ENCODE data around the gene DOCK8. TPM values are rescaled to one million over a fixed set of nuclear protein-coding genes. Genes with fewer than 3 reads are reported as not detected.

Gene DOCK8
- total and polyA plus RNA-seq, 2 of the 13 experiments (the other 11 are each of a cell fraction or from before 2014, with no cell fraction given): 0.28 to 0.38 TPM

GRCh38 chr9:357560-357959 lies 142.9 kb downstream of the DOCK8 start:
- no peak overlapping the region for H3K27ac ChIP-seq (ENCODE audit: extremely low read length, insufficient read depth, low read length)
- no peak overlapping the region for H2AFZ ChIP-seq (ENCODE audit: low read length)
- H3K4me1 ChIP-seq (ENCODE audit: insufficient read depth, low read length): no peaks in the 10 kb centered on the region
- H3K9ac ChIP-seq (ENCODE audit: insufficient read depth, low read depth, low read length): no peak overlapping the region
- no TSS peak for BruUV-seq (replicated peaks)
- DNase-seq (ENCODE audit: low spot score): no peak
- 53% methylated on average over 4 of the region's 4 CpGs for WGBS (ENCODE audit: low lambda C conversion rate)
- intact Hi-C loops (cut with micrococcal nuclease; ENCODE audit: unreplicated experiment): no loop called here
- in situ Hi-C loops (cut with HindIII; ENCODE audit: extremely low pct_ligation_motif_present, low pct_unique_long_range_greater_than_20kb): no loop called here
- no peaks in the 10 kb centered on the region for H3K9me3 ChIP-seq (ENCODE audit: low read length)
- TF ChIP-seq ZNF792 (CRISPR knock-in tag; IDR thresholded peaks at IDR 0.05): no peak
- no peak for TF ChIP-seq ELF4 (CRISPR knock-in tag; IDR thresholded peaks at IDR 0.05; ENCODE audit: borderline replicate concordance)
- TF ChIP-seq ZBTB40 (IDR thresholded peaks at IDR 0.05): no peak
- no peak for TF ChIP-seq ZBTB40 (CRISPR knock-in tag; IDR thresholded peaks at IDR 0.05)
- no peak for TF ChIP-seq IRF2 (CRISPR knock-in tag; IDR thresholded peaks at IDR 0.05)
- TF ChIP-seq TCF7L2 (IDR thresholded peaks at IDR 0.05; ENCODE audit: low read depth, low read length): no peak
- no peak for TF ChIP-seq MXI1 (IDR thresholded peaks at IDR 0.05; ENCODE audit: borderline replicate concordance, low read depth, low read length)
- TF ChIP-seq ZBTB38 (CRISPR knock-in tag; IDR thresholded peaks at IDR 0.05): no peak
- H3K27me3 ChIP-seq (ENCODE audit: control insufficient read depth in 1 of 2, insufficient read depth in 2 of 2, low read length in 2 of 2): no peaks in the 10 kb centered on the region
- FAIRE-seq: no peak
- no peaks in the 10 kb centered on the region for H3K36me3 ChIP-seq (replicated peaks in 1 of 2; ENCODE audit: control insufficient read depth in 1 of 2, insufficient read depth in 2 of 2, low read length in 2 of 2)
- ChIA-PET CTCF (ENCODE audit: low intra/inter-chr PET ratio, low total read pairs) (no interaction called here), POLR2A (no interaction called here)
- no peaks in the 10 kb centered on the region for H3K79me2 ChIP-seq (ENCODE audit: insufficient read depth, low read length)
- no peak for ATAC-seq
- H3K4me2 ChIP-seq (ENCODE audit: low read depth, low read length): no peak overlapping the region
- no peak overlapping the region for H3K4me3 ChIP-seq (replicated peaks in 1 of 3; ENCODE audit: insufficient read depth in 1 of 3, low read depth in 2 of 3, low read length in 3 of 3)
- no peaks in the 10 kb centered on the region for H4K20me1 ChIP-seq (ENCODE audit: insufficient read depth, low read length)
